LNCAP (cell line): ENCODE measurements around the gene TST.

Experiments
- CTCF ChIP-seq: fragments of 450-650 bp; IDR thresholded peaks from 2 replicates; pipeline ENCODE4 v1.5.1; 2017; ENCODE audit warnings: mild to moderate bottlenecking

TST gene

GRCh38 chr22:37044634-37045625, 25.7 kb upstream of the TST start:
- no peak for TF ChIP-seq CTCF

- TF ChIP-seq CTCF = peak; percentile 89
These were observed 24.7 kb upstream of the TST start for GRCh38 chr22:37043828-37044538.

- TF ChIP-seq CTCF = no peak
These were observed 24.1 kb upstream of the TST start for GRCh38 chr22:37043209-37043827.

- TF ChIP-seq CTCF = no peak
These were observed 20.2 kb upstream of the TST start for GRCh38 chr22:37039466-37039865.

GRCh38 chr22:37037669-37038068, 18.4 kb upstream of the TST start:
- TF ChIP-seq CTCF = no peak

GRCh38 chr22:37036655-37037377, 17.6 kb upstream of the TST start:
- TF ChIP-seq CTCF = no peak
